ENCODE data around the gene TMA7B.
A peak's percentile ranks its signal among the peaks of the same experiment; 100 is the strongest.
"Not testable (repeated sequence)": the region's sequence is repeated elsewhere in the genome, so short reads cannot be mapped to it uniquely, and the experiment has no call there.

TMA7B gene

DNA sequence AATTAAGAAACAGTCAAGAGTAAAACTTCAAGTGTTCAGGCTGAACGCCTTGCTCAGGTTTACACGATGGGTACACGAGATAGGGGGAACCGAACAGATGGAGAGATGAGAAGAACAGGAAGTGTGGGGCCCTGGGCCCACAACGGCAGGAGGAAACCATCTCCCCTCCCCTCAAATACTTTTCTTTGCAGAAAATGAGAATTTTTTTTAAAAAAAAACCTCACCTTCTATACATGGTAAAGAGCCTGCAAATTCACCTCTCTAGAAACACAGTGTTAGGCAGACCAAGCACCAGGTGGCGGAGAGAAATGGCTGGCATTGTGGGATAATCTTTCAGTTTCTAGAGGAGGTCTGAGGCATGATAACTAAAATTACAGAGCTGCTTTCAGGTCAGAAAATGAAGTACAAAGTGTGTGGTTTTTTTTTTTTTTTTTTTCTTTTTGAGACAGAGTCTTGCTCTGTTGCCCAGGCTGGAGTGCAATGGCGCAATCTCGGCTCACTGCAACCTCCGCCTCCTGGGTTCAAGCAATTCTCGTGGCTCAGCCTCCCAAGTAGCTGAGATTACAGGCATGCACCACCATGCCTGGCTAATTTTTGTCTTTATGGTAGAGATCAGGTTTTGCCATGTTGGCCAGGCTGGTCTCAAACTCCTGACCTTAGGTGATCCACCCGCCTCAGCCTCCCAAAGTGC, 8.4 kb upstream of the TMA7B start:
- not testable (repeated sequence) for DNase-seq (ENCODE audit: low read depth in 2 of 3, low spot score in 2 of 3)

DNA sequence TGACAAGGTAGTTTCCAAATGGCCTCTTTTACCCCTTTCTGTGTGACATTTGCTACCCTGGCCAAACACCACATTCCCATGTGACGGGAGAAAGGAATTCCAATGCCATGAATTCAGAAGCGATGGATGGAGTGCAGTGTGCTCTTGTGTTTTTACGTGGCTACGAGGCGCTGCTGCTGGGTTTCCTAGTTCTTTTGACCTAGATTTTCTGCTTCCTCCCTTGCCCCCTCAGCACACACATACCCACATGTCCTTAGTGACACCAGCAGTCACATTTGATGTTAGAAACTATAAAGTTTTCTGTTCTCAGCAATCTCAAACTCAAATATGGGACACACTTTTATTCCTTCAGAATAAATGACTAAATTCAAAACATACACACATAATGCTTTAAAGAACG, 7.8 kb upstream of the TMA7B start:
- DNase-seq (ENCODE audit: low read depth in 2 of 3, low spot score in 2 of 3) = no peak

DNA sequence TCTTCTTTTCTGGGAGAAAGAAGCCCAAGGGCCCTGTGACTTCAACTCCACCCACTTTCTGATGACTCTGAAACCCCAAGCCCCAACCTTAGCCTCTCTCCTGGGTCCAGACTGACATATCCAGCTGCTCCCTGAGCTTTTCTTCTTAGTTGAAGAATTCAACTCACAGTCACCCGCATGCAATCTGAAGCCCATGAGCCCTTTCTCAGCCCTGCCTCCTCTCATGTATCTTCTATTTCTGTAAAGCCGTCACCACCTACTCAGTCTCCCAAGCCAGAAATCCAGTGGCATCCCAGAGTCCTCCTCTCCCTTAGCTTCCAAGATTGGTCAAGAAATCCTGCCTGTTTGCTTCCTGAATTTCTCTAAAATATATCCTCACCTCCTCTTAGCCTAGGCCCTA, 7.1 kb upstream of the TMA7B start:
- no peak for DNase-seq (ENCODE audit: low read depth in 2 of 3, low spot score in 2 of 3)

DNA sequence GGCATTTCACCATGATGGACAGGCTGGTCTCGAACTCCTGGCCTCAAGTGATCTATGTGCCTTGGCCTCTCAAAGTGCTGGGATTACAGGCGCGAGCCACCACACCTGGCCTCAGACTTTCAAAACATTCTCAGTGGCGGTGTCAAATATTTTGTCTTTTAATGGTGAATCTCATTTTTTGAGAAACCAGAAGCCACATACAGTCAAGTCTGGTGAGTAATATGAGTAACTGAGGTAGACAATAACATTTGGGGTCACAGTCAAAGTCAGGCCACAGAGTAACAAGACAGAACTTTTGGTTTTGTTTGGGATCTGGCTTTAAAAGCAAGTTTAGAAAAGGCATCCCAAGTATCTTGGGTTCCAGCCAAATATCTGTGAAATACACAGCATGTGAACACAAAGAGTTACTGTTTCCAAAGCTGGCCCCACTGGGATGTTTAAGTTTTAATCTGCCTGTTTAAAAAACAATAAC, 5.6 kb upstream of the TMA7B start:
- DNase-seq (ENCODE audit: low read depth in 2 of 3, low spot score in 2 of 3) = no peak

DNA sequence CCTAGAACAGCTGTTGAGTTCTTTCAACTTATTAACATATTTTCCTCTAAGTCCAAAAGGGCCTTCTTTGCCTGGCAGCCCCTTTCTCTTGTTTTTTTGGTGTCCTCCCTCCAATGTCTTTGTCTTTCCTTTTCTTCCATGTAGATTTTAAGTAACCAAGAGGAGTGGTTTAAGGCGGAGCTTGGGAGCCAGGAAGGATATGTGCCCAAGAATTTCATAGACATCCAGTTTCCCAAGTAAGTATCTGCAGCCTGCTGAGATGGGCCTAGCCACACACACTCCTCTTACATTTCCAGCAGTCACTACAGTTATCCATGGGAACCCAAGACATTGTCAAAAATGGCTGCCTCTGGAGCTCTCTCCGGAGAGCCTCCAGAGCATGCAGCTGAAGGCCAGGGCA, 4.5 kb upstream of the TMA7B start:
- DNase-seq (ENCODE audit: low read depth in 2 of 3, low spot score in 2 of 3) = no peak

DNA sequence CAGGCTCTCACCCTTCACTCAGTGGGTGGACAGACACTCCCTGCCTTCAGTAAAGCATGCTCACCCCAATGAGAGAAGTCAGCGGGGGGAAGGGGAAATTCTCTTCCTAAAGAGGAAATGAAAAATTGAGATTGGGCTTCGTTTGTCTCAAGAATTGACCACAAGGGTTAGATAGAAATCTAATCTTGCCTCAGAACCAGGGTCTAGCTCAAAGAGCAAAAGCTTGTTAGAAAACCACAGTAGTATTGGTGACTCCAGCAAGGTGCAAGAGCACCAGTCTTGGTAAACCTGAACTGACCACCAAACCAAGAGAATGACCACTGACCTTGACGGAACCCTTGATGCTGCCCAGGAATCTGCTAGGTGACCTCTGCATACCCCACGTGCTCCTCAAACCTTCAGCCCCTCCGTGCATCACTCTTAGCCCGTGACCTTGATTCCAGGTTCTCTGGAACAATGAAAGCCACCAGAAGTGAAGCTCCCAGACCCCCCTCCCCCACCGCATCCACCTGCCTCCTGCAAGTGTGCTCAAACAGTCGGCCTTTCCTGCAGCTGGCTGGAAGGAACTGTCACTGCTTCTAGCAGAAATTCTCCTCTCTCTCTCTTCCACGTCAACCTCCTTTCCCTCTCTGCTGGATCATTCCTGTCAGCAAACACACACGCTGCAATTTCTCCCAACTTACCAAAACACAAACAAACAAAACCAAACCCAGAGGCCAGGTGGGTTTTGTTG, 3.1 kb upstream of the TMA7B start:
- no peak for DNase-seq (ENCODE audit: low read depth in 2 of 3, low spot score in 2 of 3)

DNA sequence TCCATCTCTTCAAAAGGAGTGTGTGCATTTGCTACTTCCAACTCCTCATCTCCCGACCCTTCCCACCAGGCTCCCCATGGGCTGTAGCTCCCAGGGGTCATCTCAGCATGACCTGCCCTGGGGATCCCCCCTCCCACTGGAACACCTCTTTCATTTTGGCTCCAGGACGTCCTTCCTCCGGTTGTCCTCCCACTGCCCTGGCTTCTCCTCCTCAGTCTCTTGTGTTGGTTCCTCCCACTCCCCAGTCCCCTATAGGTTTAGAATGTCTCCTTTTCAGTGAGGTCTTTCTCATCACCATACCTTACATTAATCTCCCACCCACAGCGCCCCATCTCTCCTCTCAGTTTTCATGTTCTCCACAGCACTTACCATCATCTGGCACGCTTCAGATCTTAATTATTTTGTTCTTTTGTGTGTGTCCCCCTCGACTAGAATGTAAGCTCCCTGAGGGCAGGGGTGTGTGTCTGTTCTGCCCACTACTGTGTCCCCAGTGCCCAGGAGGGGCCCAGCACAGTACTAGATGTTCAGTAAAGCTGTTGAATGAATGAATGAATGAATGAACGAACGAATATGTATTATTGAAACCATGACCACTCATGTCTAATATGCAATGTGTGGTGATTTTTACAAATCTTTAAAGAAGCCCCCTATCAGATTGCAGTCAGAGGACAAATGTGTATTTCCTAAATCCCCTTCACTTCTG, 2.0 kb upstream of the TMA7B start:
- no peak for DNase-seq (ENCODE audit: low read depth in 2 of 3, low spot score in 2 of 3)

DNA sequence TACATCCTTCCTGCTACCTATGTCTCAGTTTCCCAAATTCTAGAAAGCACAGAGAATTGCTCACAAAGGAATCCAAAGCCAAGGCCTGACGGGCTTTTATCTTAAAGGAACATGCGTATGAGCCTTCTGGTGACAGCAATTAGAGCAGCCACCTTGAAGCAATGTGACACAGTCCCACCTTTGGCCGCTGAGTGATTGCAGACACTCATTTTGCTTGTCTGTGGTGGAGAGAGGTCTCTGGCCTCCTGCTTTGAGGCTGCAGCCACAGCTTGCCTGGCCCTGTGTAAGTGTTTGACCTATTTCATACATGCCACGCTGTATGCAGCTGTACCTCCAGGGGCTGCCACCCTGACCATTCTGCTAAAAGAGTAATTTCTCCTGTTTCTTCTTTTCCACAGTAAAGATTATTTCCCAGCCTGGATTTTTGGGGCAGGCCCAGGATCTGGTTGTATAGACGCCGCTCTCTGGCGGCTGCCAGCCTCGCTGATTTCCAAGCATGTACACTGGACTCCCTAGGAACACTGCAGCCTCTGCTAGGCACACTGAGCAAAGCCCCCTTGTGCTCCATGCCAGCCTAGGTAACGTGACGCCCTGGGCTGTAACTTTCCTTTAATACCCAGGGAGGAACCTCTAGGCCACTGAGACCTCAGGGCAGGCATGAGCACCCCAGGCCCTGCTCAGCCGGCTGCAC, 1.1 kb upstream of the TMA7B start:
- DNase-seq (ENCODE audit: low read depth in 2 of 3, low spot score in 2 of 3) = no peak

DNA sequence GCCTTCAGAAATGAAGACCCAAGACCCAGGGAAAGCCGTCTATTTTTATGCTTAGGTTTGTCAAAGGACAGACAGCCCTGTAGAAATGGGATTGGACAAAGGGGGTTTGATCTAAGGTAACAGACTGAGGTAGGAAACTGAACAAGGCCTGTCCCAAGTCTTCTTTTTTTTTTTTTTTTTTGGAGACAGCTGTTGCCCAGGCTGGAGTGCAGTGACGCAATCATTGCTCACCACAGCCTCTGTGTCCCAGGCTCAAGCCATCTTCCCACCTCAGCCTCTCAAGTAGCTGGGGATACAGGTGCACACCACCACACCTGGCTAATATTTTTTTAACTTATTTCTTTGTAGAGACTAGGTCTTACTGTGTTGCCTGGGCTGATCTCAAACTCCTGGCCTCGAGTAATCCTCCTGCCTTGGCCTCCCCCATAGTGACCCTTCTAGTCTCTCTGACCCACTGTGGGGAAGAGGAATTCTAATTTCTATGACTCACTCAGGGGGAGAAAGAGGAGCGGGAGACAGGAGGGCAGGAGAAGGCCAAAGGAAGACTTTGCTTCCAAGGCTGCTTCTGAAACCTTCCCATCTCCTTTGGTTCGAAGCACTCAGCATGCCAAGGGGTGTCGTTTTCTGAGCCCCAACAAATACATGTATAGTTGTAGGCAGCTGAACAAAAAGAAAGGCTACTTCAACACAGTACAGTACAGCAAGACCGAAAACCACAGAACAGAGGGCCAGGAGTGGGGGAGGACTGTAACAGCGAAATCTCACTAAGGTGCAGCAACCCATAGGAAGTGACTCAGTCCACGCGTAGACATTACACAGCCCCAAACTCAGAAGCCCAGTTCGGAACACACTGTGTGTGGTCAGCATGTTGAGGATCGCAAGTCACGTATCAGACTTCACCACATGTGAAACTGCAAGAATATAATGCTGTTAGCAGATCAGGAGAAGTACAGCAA, 872 bp downstream of the TMA7B start:
- peak in 2 of 3 experiments; percentile 53 to 63 for DNase-seq (ENCODE audit: low read depth in 2 of 3, low spot score in 2 of 3)

DNA sequence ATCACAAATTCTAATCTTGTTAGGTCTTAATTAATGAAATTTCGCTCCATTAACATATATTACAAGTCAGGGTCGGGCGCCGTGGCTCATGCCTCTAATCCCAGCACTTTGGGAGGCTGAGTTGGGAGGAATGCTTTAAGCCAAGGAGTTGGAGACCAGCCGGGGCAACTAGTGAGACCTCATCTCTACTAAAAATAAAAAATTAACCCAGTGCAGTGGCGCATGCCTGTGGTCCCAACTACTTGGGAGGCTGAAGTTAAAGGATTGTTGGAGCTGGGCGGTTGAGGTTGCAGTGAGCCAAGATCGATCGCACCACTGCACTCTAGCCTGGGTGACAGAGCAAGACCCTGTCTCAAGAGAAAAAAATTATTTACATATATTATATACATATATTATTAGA, 1.9 kb downstream of the TMA7B start:
- no peak for DNase-seq (ENCODE audit: low read depth in 2 of 3, low spot score in 2 of 3)

DNA sequence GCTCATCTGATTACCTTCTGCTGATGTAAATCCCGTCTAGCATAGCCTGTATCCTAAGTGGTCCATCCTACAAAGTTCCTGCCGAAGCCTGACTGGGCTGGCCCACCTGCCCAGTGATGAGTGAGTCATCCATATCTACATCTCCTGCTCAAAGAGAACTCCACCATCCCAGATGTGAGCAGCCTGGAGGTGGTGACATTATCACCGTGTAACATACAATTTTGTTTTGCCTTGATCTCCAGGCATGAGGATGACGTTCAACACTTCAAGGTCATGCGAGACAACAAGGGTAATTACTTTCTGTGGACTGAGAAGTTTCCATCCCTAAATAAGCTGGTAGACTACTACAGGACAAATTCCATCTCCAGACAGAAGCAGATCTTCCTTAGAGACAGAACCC, 5.6 kb downstream of the TMA7B start:
- DNase-seq (ENCODE audit: low read depth in 2 of 3, low spot score in 2 of 3) = no peak

DNA sequence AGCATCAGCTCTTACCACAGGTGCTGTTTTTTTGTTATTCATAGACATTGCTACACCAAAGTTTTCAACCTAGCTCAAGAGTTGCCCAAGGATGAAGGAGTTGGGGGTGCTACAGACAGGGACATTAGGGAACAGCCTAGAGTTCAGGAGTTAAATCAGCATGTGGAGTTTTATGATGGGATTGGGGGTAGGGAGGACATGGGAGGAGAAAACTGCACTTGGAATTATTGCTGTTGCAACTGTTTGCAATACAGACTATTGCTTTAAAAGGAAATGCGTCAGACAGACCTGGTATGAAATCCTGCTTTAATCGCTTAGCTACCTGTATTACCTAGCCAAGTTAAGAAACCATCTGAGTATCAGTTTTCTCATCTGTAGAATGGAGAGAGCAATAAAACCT, 6.3 kb downstream of the TMA7B start:
- no peak for DNase-seq (ENCODE audit: low read depth in 2 of 3, low spot score in 2 of 3)

DNA sequence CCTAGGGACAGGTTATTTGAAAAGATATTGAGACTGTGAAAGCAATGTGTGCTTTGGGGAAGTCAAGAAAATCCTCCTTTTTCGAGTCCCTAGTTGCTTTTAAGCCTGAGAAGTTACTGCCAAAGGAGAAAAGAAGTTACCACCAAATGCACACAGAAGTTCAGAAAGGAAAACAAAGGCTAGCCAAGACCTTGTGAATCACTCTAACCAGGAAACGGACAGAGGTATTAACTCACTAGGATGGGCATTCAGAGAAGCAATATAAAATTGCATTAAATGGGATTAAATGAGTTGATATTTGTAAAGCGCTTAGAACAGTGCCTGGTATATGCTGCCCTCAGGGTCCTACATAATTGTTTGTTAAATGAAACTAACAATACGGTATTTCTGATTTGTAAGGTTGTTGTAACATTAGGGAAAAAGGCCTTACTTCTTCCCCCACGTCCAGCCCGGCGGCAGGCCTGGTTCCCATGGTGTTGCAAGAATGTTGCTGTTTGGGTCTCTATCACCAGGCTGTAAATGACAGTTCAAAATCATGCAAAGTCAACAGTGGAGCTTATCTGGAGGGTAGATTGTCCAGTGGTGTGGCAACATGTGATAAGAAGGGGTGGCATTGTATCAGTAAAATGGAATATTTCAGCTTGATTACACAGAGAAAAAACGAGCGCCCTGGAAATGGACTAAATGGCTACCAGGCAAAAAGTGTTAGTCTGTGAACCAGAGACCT, 7.1 kb downstream of the TMA7B start:
- DNase-seq (ENCODE audit: low read depth in 2 of 3, low spot score in 2 of 3) = no peak

DNA sequence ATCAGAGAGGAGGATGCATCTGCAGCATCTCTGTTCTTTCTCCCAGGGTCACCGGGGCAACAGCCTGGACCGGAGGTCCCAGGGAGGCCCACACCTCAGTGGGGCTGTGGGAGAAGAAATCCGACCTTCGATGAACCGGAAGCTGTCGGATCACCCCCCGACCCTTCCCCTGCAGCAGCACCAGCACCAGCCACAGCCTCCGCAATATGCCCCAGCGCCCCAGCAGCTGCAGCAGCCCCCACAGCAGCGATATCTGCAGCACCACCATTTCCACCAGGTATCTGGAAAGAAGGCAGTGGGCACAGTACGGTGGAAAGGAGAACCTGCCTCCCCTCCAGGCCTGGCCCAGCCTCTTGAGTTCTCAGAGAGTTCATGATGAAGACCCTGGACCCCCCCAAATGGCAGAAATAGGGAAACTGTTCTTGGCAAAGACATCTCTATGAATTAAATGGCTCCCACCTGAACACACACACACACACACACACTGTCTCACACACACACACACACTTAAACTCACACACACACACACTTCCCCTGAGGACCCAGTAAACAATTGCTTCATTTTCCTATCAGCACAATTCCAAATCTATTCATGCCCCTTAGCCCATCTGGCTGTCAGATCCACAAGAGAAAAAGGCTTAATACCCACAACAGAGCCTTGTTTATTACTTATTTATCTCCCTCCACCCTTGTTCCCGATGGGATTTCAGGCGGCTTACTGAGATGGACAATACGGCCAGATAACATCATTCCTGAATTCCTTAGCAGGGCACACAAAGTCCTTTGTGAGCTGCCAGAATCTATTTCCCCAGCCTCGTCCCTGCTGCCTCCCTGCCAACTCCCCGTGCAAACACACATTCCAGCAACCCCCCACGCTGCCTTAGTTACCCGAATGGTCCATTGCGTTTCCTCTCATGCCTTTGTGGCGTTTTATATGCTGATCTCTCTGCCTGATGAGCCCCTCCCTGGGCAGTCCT, 8.1 kb downstream of the TMA7B start:
- no peak for DNase-seq (ENCODE audit: low read depth in 2 of 3, low spot score in 2 of 3)

DNA sequence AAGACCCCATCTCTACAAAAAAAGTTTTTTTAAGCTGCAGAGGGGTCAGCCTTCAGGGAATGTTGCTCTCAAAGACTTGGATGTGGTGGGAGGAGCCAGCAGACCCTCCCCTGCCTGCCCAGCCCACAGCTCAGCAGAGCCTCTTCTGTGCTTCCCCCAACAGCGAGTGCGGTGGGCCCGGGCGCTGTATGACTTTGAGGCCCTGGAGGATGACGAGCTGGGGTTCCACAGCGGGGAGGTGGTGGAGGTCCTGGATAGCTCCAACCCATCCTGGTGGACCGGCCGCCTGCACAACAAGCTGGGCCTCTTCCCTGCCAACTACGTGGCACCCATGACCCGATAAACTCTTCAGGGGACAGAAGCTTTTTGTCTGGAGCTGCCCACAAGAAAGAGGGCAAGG, 10.5 kb downstream of the TMA7B start:
- no peak for DNase-seq (ENCODE audit: low read depth in 2 of 3, low spot score in 2 of 3)

DNA sequence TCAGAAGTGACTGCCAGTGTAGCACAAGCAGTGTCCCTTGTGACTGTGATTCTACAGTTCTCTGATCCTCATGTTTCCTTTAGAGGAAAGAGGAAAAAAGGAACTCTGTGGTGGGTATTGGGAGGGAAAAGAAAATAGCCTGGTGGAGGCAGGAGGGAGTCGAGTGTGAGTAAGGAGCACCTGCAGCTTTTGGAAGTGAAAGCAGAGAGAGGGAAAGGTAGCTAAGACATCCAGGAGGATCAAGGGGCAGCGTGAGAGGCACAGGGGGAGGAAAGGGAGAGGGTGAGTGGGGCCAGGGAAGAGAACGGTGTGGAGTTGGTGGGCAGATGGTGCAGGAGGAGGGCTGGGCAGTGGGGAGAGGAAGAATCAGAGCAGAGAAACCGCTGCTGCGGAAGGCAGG, 12.4 kb downstream of the TMA7B start:
- no peak for DNase-seq (ENCODE audit: low read depth in 2 of 3, low spot score in 2 of 3)

DNA sequence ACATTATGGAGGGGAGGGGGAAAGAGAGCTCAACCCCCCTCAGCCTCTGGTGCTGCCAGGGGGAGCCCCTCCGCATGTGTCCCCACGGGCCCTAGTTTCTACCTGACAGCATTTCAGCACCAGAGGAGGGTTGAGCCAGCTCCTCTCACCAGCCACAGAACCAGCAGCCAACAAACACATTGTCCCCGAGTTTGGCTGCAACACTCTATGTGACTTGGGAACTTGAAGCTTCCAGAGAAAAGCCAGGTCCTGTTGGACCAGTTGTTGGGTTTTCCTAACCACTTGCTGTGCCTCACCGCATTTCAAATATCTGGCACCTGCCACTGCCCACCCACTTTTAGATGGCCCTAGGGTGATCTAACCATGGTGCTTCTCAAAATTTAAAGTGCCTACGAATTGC, 13.5 kb downstream of the TMA7B start:
- no peak for DNase-seq (ENCODE audit: low read depth in 2 of 3, low spot score in 2 of 3)

DNA sequence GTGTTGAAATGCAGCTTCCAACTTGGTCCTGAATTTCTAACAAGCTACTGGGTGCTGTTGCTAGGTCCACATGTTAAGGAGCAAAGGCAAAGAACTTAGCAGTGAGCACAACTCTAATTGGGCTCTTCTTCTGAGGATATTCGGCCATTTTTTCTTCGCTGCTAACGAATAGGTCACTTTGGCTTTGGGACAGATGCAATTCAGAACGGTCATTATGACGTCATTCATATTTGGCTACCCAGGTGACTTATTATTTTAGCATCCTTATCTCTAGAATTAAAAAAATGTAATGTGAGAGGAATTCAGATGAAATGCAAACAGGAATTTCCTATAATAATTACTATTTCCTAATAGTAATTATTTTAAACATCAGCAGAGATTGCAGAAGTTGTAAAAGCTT, 13.9 kb downstream of the TMA7B start:
- no peak for DNase-seq (ENCODE audit: low read depth in 2 of 3, low spot score in 2 of 3)

DNA sequence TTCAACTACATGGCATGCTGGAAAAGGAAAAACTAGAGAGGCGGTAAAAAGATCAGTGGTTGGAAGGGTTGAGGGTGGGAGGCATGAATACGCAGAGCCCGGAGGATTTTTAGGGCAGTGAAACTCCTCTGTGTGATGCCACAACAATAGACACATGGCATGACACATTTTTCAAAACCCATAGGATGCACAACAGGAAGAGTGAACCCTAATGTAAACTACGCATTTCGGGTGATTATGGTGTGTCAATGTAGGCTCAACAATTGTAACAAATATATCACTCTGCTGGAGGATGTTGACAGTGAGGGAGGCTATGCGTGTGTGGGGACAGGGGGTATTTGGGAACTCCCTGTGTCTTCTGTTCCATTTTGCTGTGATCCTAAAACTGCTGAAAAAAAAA, 18.9 kb downstream of the TMA7B start:
- DNase-seq (ENCODE audit: low read depth in 2 of 3, low spot score in 2 of 3) = no peak
